Liver (tissue), 9 donors: ENCODE results near the gene XKR8. TPM values are rescaled to one million over a fixed set of nuclear protein-coding genes. Genes with fewer than 3 reads are reported as not detected.

Experiments
- DNase-seq: peaks from one replicate; pipeline ENCODE4 v3.0.0-alpha.2; 2017; ENCODE audit warnings: low spot score
- H3K27ac ChIP-seq, 2 donors: one replicate each; pipeline ENCODE4 v1.7.0; 2013; ENCODE audit warnings: inconsistent platforms in 2 of 2, low read length in 2 of 2, control low read depth in 1 of 2, low read depth in 1 of 2, mild to moderate bottlenecking in 1 of 2
- H3K27me3 ChIP-seq, 4 donors: one replicate each; pipeline versions ENCODE4 v1.6.1 to v1.7.0; 2013; ENCODE audit warnings: low read length in 3 of 4, inconsistent platforms in 1 of 4, mild to moderate bottlenecking in 1 of 4, moderate library complexity in 1 of 4; ENCODE audit not compliant: control insufficient read depth in 4 of 4, insufficient read depth in 4 of 4
- H3K36me3 ChIP-seq, 4 donors: one replicate each; pipeline versions ENCODE4 v1.6.1 to v1.7.0; 2013; ENCODE audit warnings: low read length in 3 of 4, mild to moderate bottlenecking in 3 of 4, low read depth in 1 of 4, moderate library complexity in 1 of 4; ENCODE audit not compliant: control insufficient read depth in 4 of 4, insufficient read depth in 3 of 4
- H3K4me1 ChIP-seq, 4 donors: one replicate each; pipeline versions ENCODE4 v1.6.1 to v1.7.0; 2013; ENCODE audit warnings: low read length in 3 of 4, mild to moderate bottlenecking in 3 of 4, moderate library complexity in 1 of 4; ENCODE audit not compliant: control insufficient read depth in 4 of 4, insufficient read depth in 4 of 4
- H3K4me3 ChIP-seq, 3 donors: one replicate each; pipeline versions ENCODE4 v1.6.1 to v1.7.0; 2013; ENCODE audit warnings: low read length in 3 of 3, control low read depth in 1 of 3, low read depth in 1 of 3, mild to moderate bottlenecking in 1 of 3
- H3K9ac ChIP-seq, 2 donors: one replicate each; pipeline ENCODE4 v1.7.0; 2013; ENCODE audit warnings: low read length in 2 of 2, mild to moderate bottlenecking in 2 of 2, moderate library complexity in 2 of 2, control low read depth in 1 of 2, low read depth in 1 of 2
- H3K9me3 ChIP-seq, 4 donors: one replicate each; pipeline versions ENCODE4 v1.6.1 to v1.7.0; 2013; ENCODE audit warnings: low read length in 3 of 4; ENCODE audit not compliant: control insufficient read depth in 4 of 4
- EGR1 ChIP-seq, 2 donors: IDR thresholded peaks; 2 replicates each; pipeline ENCODE4 v1.6.1; 2016 to 2018; ENCODE audit warnings: antibody characterized with exemption in 2 of 2, low read depth in 2 of 2
- FOXA1 ChIP-seq: IDR thresholded peaks from 2 replicates; pipeline ENCODE4 v1.6.1; 2016; ENCODE audit warnings: antibody characterized with exemption
- FOXA2 ChIP-seq: IDR thresholded peaks from 2 replicates; pipeline ENCODE4 v1.6.1; 2016; ENCODE audit warnings: antibody characterized with exemption
- GABPA ChIP-seq, 2 donors: IDR thresholded peaks in 1 of 2; conservative IDR thresholded peaks in 1 of 2; 2 replicates each; pipeline ENCODE4 v1.6.1; 2016; ENCODE audit warnings: antibody characterized with exemption in 2 of 2, mild to moderate bottlenecking in 1 of 2, moderate library complexity in 1 of 2
- HNF4A ChIP-seq, 2 donors: conservative IDR thresholded peaks; 2 replicates each; pipeline ENCODE4 v1.6.1; 2016; ENCODE audit warnings: antibody characterized with exemption in 2 of 2, mild to moderate bottlenecking in 2 of 2
- HNF4G ChIP-seq: IDR thresholded peaks from 2 replicates; pipeline ENCODE4 v1.6.1; 2016; ENCODE audit warnings: antibody characterized with exemption
- JUND ChIP-seq, 2 donors: IDR thresholded peaks; 2 replicates each; pipeline ENCODE4 v1.6.1; 2016; ENCODE audit warnings: antibody characterized with exemption in 2 of 2
- NR2F2 ChIP-seq: IDR thresholded peaks from 2 replicates; pipeline ENCODE4 v1.6.1; 2016; ENCODE audit warnings: antibody characterized with exemption
- RXRA ChIP-seq, 2 donors: IDR thresholded peaks; 2 replicates each; pipeline ENCODE4 v1.6.1; 2017 to 2018; ENCODE audit warnings: antibody characterized with exemption in 2 of 2, mild to moderate bottlenecking in 1 of 2
- SP1 ChIP-seq: IDR thresholded peaks from 2 replicates; pipeline ENCODE4 v1.6.1; 2018; ENCODE audit warnings: antibody characterized with exemption, mild to moderate bottlenecking
- TAF1 ChIP-seq: conservative IDR thresholded peaks from 2 replicates; pipeline ENCODE4 v1.6.1; 2016; ENCODE audit warnings: antibody characterized with exemption, mild to moderate bottlenecking
- YY1 ChIP-seq: IDR thresholded peaks from 2 replicates; pipeline ENCODE4 v1.6.1; 2016; ENCODE audit warnings: antibody characterized with exemption, mild to moderate bottlenecking
- WGBS: extraction: QIAGEN DNeasy Blood & Tissue Kit; methylation state at CpG from one replicate; pipeline ENCODE4 v1.1.7; 2013; 5-methylcytosine and 5-hydroxymethylcytosine counted together
- polyA plus RNA-seq, 2 donors: library from polyadenylated mRNA; stranded (reverse) in 1 of 2; unstranded in 1 of 2; fragments of 200-250 nt in 1 of 2; fragments of >200 nt in 1 of 2; fragmentation: Nextera tagmentation in 1 of 2; extraction: Ambion mirVana in 1 of 2; gene quantifications; one replicate each; pipeline versions ENCODE4 v1.2.1 to v1.2.3, GENCODE V29; 2013 to 2015
- total RNA-seq, 2 donors: library from RNA; depleted of rRNA; stranded (reverse); fragments of >200 nt; gene quantifications; one replicate each; pipeline ENCODE4 v1.2.3, GENCODE V29; 2014
- TF ChIP-seq, protein P1 (sequence below): IDR thresholded peaks from 2 replicates; pipeline ENCODE4 v1.6.1; 2016; ENCODE audit warnings: antibody characterized with exemption
- TF ChIP-seq, protein P2 (sequence below): IDR thresholded peaks from 2 replicates; pipeline ENCODE4 v1.6.1; 2016; ENCODE audit warnings: antibody characterized with exemption, mild to moderate bottlenecking
- TF ChIP-seq, protein P3 (sequence below): IDR thresholded peaks from 2 replicates; pipeline ENCODE4 v1.6.1; 2016; ENCODE audit warnings: antibody characterized with exemption
- TF ChIP-seq, protein P4 (sequence below): IDR thresholded peaks from 2 replicates; pipeline ENCODE4 v1.6.1; 2016; ENCODE audit warnings: antibody characterized with exemption
- TF ChIP-seq, protein P5 (sequence below): fragments of 150-350 bp; IDR thresholded peaks from 2 replicates; pipeline ENCODE4 v1.5.1; 2017; ENCODE audit warnings: improper control_type of control experiment, low read depth, low read length; ENCODE audit not compliant: missing input control
- donor health status: healthy.
- donor health status: healthy.
- donor health status: healthy.
- donor health status: healthy.
- donor health status: healthy.

Gene XKR8
- total and polyA plus RNA-seq, 4 donors = 4.9 to 8.1 (median 6.2) TPM

DNA sequence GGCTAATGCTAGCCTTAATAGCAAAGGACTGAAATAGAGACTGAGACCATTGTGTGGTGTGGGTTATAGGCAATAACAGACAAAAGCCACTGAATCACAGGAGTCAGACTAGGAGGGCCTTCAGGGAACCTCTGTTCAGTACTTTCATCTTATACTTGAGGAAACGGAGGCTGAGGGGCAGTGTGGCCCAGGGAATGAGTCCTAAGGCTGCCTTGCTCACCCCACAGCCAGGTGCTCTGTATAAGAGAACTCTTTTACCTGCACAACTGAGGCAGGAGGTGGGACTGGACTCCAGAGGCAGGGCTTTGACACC, 22.3 kb upstream of the XKR8 start:
- H3K9me3 ChIP-seq = no peaks in the 10 kb centered on the region
- H3K27me3 ChIP-seq = peaks cover 0 to 4% (median 0%) of the 10 kb centered on the region in 4 donors
- H3K4me1 ChIP-seq = peaks cover 0 to 8% (median 4%) of the 10 kb centered on the region in 4 donors
- no peaks in the 10 kb centered on the region for H3K36me3 ChIP-seq
- no peak overlapping the region for H3K9ac ChIP-seq
- TF ChIP-seq, protein P1, sequence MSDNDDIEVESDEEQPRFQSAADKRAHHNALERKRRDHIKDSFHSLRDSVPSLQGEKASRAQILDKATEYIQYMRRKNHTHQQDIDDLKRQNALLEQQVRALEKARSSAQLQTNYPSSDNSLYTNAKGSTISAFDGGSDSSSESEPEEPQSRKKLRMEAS = no peak
- no peak for TF ChIP-seq EGR1 (IDR thresholded peaks at IDR 0.05; ENCODE audit: low read depth in 2 of 2)
- TF ChIP-seq, protein P2, sequence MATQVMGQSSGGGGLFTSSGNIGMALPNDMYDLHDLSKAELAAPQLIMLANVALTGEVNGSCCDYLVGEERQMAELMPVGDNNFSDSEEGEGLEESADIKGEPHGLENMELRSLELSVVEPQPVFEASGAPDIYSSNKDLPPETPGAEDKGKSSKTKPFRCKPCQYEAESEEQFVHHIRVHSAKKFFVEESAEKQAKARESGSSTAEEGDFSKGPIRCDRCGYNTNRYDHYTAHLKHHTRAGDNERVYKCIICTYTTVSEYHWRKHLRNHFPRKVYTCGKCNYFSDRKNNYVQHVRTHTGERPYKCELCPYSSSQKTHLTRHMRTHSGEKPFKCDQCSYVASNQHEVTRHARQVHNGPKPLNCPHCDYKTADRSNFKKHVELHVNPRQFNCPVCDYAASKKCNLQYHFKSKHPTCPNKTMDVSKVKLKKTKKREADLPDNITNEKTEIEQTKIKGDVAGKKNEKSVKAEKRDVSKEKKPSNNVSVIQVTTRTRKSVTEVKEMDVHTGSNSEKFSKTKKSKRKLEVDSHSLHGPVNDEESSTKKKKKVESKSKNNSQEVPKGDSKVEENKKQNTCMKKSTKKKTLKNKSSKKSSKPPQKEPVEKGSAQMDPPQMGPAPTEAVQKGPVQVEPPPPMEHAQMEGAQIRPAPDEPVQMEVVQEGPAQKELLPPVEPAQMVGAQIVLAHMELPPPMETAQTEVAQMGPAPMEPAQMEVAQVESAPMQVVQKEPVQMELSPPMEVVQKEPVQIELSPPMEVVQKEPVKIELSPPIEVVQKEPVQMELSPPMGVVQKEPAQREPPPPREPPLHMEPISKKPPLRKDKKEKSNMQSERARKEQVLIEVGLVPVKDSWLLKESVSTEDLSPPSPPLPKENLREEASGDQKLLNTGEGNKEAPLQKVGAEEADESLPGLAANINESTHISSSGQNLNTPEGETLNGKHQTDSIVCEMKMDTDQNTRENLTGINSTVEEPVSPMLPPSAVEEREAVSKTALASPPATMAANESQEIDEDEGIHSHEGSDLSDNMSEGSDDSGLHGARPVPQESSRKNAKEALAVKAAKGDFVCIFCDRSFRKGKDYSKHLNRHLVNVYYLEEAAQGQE = no peak
- TF ChIP-seq, protein P3, sequence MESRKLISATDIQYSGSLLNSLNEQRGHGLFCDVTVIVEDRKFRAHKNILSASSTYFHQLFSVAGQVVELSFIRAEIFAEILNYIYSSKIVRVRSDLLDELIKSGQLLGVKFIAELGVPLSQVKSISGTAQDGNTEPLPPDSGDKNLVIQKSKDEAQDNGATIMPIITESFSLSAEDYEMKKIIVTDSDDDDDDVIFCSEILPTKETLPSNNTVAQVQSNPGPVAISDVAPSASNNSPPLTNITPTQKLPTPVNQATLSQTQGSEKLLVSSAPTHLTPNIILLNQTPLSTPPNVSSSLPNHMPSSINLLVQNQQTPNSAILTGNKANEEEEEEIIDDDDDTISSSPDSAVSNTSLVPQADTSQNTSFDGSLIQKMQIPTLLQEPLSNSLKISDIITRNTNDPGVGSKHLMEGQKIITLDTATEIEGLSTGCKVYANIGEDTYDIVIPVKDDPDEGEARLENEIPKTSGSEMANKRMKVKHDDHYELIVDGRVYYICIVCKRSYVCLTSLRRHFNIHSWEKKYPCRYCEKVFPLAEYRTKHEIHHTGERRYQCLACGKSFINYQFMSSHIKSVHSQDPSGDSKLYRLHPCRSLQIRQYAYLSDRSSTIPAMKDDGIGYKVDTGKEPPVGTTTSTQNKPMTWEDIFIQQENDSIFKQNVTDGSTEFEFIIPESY = no peak
- no peak for TF ChIP-seq GABPA (IDR thresholded peaks at IDR 0.05 in 1 of 2, conservative IDR thresholded peaks at IDR 0.05 in 1 of 2)
- TF ChIP-seq, protein P4, sequence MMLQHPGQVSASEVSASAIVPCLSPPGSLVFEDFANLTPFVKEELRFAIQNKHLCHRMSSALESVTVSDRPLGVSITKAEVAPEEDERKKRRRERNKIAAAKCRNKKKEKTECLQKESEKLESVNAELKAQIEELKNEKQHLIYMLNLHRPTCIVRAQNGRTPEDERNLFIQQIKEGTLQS = no peak
- TF ChIP-seq TAF1 = no peak
- no peak for TF ChIP-seq YY1
- TF ChIP-seq FOXA2 = no peak
- no peak for TF ChIP-seq JUND (IDR thresholded peaks at IDR 0.05)
- TF ChIP-seq HNF4G = no peak
- no peak for TF ChIP-seq FOXA1
- TF ChIP-seq RXRA (IDR thresholded peaks at IDR 0.05) = no peak
- no peak overlapping the region for H3K4me3 ChIP-seq
- 87% methylated on average over 1 of the region's 1 CpG for WGBS
- no peak overlapping the region for H3K27ac ChIP-seq
- DNase-seq = no peak

DNA sequence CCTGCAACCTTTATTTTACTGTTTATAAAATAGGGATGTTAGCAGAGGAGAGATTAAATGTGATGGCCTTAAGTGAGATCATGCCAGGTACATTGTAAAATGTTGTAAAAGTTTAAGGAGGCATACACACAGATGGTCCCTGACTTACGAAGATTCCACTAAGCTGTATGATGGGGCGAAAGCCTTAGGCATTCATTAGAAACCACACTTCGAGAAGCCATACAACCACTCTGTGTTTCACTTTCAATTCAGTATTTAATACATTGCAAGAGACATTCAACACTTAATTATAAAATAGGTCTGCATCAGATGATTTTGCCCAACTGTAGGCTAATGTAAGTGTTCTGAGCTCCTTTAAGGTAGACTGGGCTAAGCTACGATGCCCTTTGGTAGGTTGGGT, 21.3 kb upstream of the XKR8 start:
- Histone ChIP-seq H3K27me3 (peaks cover 0 to 4% (median 0%) of the 10 kb centered on the region in 4 donors), H3K4me3 (no peak overlapping the region), H3K36me3 (no peaks in the 10 kb centered on the region), H3K4me1 (peaks cover 0 to 8% (median 4%) of the 10 kb centered on the region in 4 donors), H3K9me3 (no peaks in the 10 kb centered on the region), H3K27ac (no peak overlapping the region), H3K9ac (no peak overlapping the region)
- no peak for DNase-seq
- TF ChIP-seq FOXA1 = no peak
- no peak for TF ChIP-seq GABPA (IDR thresholded peaks at IDR 0.05 in 1 of 2, conservative IDR thresholded peaks at IDR 0.05 in 1 of 2)
- TF ChIP-seq RXRA (IDR thresholded peaks at IDR 0.05) = no peak
- no peak for TF ChIP-seq TAF1
- TF ChIP-seq, protein P4 = no peak
- TF ChIP-seq SP1 = no peak
- no peak for TF ChIP-seq NR2F2
- TF ChIP-seq EGR1 (IDR thresholded peaks at IDR 0.05; ENCODE audit: low read depth in 2 of 2) = no peak
- no peak for TF ChIP-seq JUND (IDR thresholded peaks at IDR 0.05)
- TF ChIP-seq HNF4A (conservative IDR thresholded peaks at IDR 0.05) = no peak
- TF ChIP-seq, protein P5, sequence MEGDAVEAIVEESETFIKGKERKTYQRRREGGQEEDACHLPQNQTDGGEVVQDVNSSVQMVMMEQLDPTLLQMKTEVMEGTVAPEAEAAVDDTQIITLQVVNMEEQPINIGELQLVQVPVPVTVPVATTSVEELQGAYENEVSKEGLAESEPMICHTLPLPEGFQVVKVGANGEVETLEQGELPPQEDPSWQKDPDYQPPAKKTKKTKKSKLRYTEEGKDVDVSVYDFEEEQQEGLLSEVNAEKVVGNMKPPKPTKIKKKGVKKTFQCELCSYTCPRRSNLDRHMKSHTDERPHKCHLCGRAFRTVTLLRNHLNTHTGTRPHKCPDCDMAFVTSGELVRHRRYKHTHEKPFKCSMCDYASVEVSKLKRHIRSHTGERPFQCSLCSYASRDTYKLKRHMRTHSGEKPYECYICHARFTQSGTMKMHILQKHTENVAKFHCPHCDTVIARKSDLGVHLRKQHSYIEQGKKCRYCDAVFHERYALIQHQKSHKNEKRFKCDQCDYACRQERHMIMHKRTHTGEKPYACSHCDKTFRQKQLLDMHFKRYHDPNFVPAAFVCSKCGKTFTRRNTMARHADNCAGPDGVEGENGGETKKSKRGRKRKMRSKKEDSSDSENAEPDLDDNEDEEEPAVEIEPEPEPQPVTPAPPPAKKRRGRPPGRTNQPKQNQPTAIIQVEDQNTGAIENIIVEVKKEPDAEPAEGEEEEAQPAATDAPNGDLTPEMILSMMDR = no peak
- TF ChIP-seq YY1 = no peak
- TF ChIP-seq FOXA2 = no peak
- WGBS = 90% methylated on average over 4 of the region's 4 CpGs
